HEK293 (cell line): ENCODE measurements around the gene GIGYF1.

Source experiments
- CTCF ChIA-PET: fragments of 350-600 bp; formaldehyde crosslinking; extraction: SDS; loops from one replicate; lab custom pipeline; 2021; ENCODE audit warnings: antibody characterized with exemption; lab: Yijun Ruan, JAX
- POLR2A ChIA-PET: fragments of 300-600 bp; formaldehyde crosslinking; extraction: SDS; loops from one replicate; lab custom pipeline; 2020; ENCODE audit warnings: antibody characterized with exemption, inconsistent platforms; lab: Yijun Ruan, JAX
- H3K27ac ChIP-seq: fragments of 200-500 bp; sonication (Bioruptor generic); 2 replicates; pipeline ENCODE4 v1.5.1; 2014; ENCODE audit warnings: low read depth, low read length, control low read depth, inconsistent platforms; ENCODE audit errors: extremely low read depth
- H3K36me3 ChIP-seq, 2 experiments: fragments of 200-500 bp in 1 of 2; sonication (Bioruptor generic) in 1 of 2; 1 replicate in 1 of 2; 2 replicates in 1 of 2; pipeline ENCODE4 v1.5.1; 2014 to 2017; ENCODE audit warnings: inconsistent platforms in 2 of 2, low read length in 2 of 2; ENCODE audit not compliant: control insufficient read depth in 2 of 2, insufficient read depth in 1 of 2
- H3K4me1 ChIP-seq: fragments of 200-500 bp; sonication (Bioruptor generic); 2 replicates; pipeline ENCODE4 v1.5.1; 2014; ENCODE audit warnings: mild to moderate bottlenecking, low read length, inconsistent platforms; ENCODE audit not compliant: control insufficient read depth, insufficient read depth
- H3K4me3 ChIP-seq: 2 replicates; pipeline ENCODE4 v1.5.1; 2011; ENCODE audit warnings: low read depth, mild to moderate bottlenecking, control low read depth, low read length, moderate library complexity
- H3K9me3 ChIP-seq: fragments of 200-500 bp; sonication (Bioruptor generic); 2 replicates; pipeline ENCODE4 v1.5.1; 2014; ENCODE audit warnings: low read depth, low read length, inconsistent platforms; ENCODE audit not compliant: control insufficient read depth, insufficient read depth
- GLI4 ChIP-seq: fragments of 450-650 bp; formaldehyde crosslinking; IDR thresholded peaks from 2 replicates; pipeline ENCODE4 v1.5.1; 2016; ENCODE audit warnings: missing biosample characterization, missing genetic modification characterization
- GLIS1 ChIP-seq: fragments of 450-650 bp; formaldehyde crosslinking; IDR thresholded peaks from 2 replicates; pipeline ENCODE4 v1.5.1; 2016; ENCODE audit warnings: missing biosample characterization, missing genetic modification characterization
- GLIS2 ChIP-seq: fragments of 450-650 bp; formaldehyde crosslinking; IDR thresholded peaks from 2 replicates; pipeline ENCODE4 v1.5.1; 2016; ENCODE audit warnings: missing biosample characterization, missing genetic modification characterization
- KLF7 ChIP-seq: fragments of 450-650 bp; formaldehyde crosslinking; IDR thresholded peaks from 2 replicates; pipeline ENCODE4 v1.5.1; 2016; ENCODE audit warnings: missing biosample characterization, missing genetic modification characterization, borderline replicate concordance
- PRDM1 ChIP-seq: fragments of 450-650 bp; formaldehyde crosslinking; IDR thresholded peaks from 2 replicates; pipeline ENCODE4; 2016; ENCODE audit warnings: missing biosample characterization, missing genetic modification characterization
- ZFP37 ChIP-seq: fragments of 450-650 bp; formaldehyde crosslinking; IDR thresholded peaks from 2 replicates; pipeline ENCODE4 v1.5.1; 2016; ENCODE audit warnings: missing biosample characterization, missing genetic modification characterization
- ZFP41 ChIP-seq: fragments of 450-650 bp; formaldehyde crosslinking; IDR thresholded peaks from 2 replicates; pipeline ENCODE4 v1.5.1; 2016; ENCODE audit warnings: missing biosample characterization, missing genetic modification characterization, borderline replicate concordance
- ZNF140 ChIP-seq: fragments of 450-650 bp; formaldehyde crosslinking; IDR thresholded peaks from 2 replicates; pipeline ENCODE4 v1.5.1; 2016; ENCODE audit warnings: missing biosample characterization, missing genetic modification characterization
- ZNF19 ChIP-seq: fragments of 450-650 bp; formaldehyde crosslinking; IDR thresholded peaks from 2 replicates; pipeline ENCODE4; 2016; ENCODE audit warnings: missing biosample characterization, missing genetic modification characterization, low read depth
- ZNF23 ChIP-seq: fragments of 450-650 bp; formaldehyde crosslinking; IDR thresholded peaks from 2 replicates; pipeline ENCODE4 v1.5.1; 2016; ENCODE audit warnings: missing biosample characterization, missing genetic modification characterization, borderline replicate concordance
- ZNF266 ChIP-seq: fragments of 450-650 bp; formaldehyde crosslinking; IDR thresholded peaks from 2 replicates; pipeline ENCODE4 v1.5.1; 2016; ENCODE audit warnings: missing biosample characterization, missing genetic modification characterization, low read depth
- ZNF335 ChIP-seq: fragments of 450-650 bp; formaldehyde crosslinking; conservative IDR thresholded peaks from 2 replicates; pipeline ENCODE4 v1.5.1; 2016; ENCODE audit warnings: missing biosample characterization, missing genetic modification characterization
- ZNF394 ChIP-seq: fragments of 450-650 bp; formaldehyde crosslinking; IDR thresholded peaks from 2 replicates; pipeline ENCODE4 v1.5.1; 2016; ENCODE audit warnings: missing biosample characterization, missing genetic modification characterization, mild to moderate bottlenecking, moderate library complexity, borderline replicate concordance
- ZNF404 ChIP-seq: fragments of 450-650 bp; formaldehyde crosslinking; IDR thresholded peaks from 2 replicates; pipeline ENCODE4 v1.5.1; 2017; ENCODE audit warnings: missing biosample characterization, missing genetic modification characterization
- ZNF530 ChIP-seq: fragments of 450-650 bp; formaldehyde crosslinking; IDR thresholded peaks from 2 replicates; pipeline ENCODE4 v1.5.1; 2016; ENCODE audit warnings: low read depth, missing biosample characterization, missing genetic modification characterization
- ZNF558 ChIP-seq: fragments of 450-650 bp; formaldehyde crosslinking; IDR thresholded peaks from 2 replicates; pipeline ENCODE4 v1.5.1; 2016; ENCODE audit warnings: missing biosample characterization, missing genetic modification characterization
- ZNF658 ChIP-seq: fragments of 450-650 bp; formaldehyde crosslinking; IDR thresholded peaks from 2 replicates; pipeline ENCODE4; 2016; ENCODE audit warnings: missing biosample characterization, missing genetic modification characterization
- TF ChIP-seq, protein P1 (sequence below): fragments of 450-650 bp; formaldehyde crosslinking; IDR thresholded peaks from 2 replicates; pipeline ENCODE4 v1.5.1; 2016; ENCODE audit warnings: missing biosample characterization, missing genetic modification characterization
- TF ChIP-seq, protein P2 (sequence below): fragments of 450-650 bp; formaldehyde crosslinking; IDR thresholded peaks from 2 replicates; pipeline ENCODE4 v1.5.0; 2017; ENCODE audit warnings: missing biosample characterization, missing genetic modification characterization, borderline replicate concordance
- TF ChIP-seq, protein P3 (sequence below): fragments of 450-650 bp; formaldehyde crosslinking; IDR thresholded peaks from 2 replicates; pipeline ENCODE4 v1.5.1; 2017; ENCODE audit warnings: missing biosample characterization, missing genetic modification characterization
- TF ChIP-seq, protein P4 (sequence below): fragments of 450-650 bp; formaldehyde crosslinking; IDR thresholded peaks from 2 replicates; pipeline ENCODE4 v1.5.1; 2016; ENCODE audit warnings: missing biosample characterization, missing genetic modification characterization
- TF ChIP-seq, protein P5 (sequence below): fragments of 450-650 bp; formaldehyde crosslinking; IDR thresholded peaks from 2 replicates; pipeline ENCODE4 v1.5.1; 2016; ENCODE audit warnings: missing biosample characterization, missing genetic modification characterization, low read depth
- TF ChIP-seq, protein P6 (sequence below): fragments of 450-650 bp; IDR thresholded peaks from 2 replicates; pipeline ENCODE4 v1.5.1; 2018; ENCODE audit warnings: missing biosample characterization, missing genetic modification characterization

GIGYF1 gene

DNA sequence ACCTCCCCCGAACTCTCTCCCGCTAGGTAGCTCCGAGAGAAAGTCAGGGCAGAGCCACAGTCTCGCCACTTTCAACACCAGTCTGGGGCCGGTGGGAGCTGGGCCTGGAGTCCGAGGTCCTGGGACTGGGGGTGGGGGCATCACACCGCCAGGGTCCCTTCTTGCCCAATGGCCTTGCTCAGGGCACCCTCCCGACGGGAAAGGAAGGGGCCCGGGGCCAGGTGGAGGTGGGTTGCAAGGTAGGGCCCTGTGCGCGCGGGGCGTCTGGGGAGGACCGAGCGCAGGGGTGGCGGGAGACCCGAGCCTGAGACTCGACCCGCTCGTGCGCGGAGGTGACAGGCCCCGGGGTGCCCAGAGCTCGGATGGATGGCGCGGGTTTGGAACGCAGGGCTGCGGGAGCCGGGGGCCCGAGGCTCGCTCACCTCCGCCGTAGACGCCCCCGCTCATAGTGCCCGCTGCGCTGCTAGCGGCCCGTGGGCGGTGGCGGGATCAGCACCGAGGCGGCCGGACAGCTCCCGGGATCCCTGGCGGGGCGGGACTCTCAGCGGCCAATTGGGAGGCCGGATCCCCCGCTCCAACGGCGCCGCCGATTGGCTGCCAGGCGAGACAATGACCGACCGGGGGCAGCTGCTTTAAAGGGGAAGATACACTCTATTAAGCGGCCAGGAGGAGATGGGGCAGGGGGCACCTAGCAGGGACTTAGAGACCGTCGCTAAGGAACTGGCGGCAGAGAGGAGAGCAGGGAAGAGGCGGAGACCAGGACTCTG, 38.0 kb downstream of the GIGYF1 start, which contains the start of gene ACTL6B (continued):
- TF ChIP-seq ZNF558 (tag by site-specific recombination) = no peak
- TF ChIP-seq GLIS2 = peak; percentile 37; the same call in 1 of the 2 replicates
- TF ChIP-seq, protein P1, sequence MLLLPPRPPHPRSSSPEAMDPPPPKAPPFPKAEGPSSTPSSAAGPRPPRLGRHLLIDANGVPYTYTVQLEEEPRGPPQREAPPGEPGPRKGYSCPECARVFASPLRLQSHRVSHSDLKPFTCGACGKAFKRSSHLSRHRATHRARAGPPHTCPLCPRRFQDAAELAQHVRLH (tag by site-specific recombination) = no peak

DNA sequence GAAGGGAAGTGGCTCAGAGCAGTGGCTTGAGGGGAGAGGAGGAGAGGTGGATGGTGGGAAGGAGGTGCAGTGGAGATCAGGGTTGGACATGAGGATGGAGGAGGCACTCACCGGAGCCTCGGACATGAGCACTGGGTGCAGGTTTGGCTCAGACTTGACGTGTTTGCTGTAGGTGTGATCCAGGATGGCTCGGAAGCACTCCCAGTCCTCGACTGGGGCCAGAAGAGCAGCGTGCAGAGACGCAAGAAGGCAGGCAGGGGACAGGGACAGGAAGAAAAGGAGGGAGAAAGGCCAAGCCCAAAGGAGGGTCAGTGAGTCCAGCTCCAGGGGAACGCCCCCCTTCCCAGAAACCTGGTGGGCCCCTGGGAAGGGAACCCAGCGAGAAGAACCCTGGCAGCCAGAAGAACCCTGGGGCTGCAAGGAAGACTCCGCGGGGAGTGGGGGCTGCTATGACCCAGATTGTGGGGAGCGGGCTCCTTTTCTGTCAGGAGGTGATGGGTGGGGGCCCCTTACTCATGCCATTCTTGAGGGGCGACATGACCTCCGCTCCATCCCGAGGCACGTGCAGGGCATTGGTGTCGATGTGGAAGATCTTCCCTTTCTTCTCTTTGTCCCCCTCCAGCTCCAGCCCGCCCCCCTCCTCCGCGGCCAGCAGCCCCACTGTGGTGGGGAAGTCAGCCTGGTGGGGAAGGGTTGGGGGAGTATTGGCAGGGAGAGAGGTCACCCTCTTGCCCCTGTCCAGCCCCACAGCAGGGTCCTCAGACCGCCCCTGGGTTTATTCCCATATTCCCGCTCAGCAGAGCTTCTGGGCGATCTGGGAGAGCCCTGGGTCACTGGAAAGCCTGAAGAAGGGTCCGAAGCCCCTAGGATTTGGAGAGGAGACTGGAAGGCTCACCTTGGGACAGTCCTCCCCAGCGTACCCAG, 38.9 kb downstream of the GIGYF1 start:
- Histone ChIP-seq H3K4me1 (no peaks in the 10 kb centered on the region), H3K4me3 (no peak overlapping the region), H3K27ac (no peak overlapping the region), H3K36me3 (no peaks in the 10 kb centered on the region), H3K9me3 (no peaks in the 10 kb centered on the region)
- TF ChIP-seq ZNF394 = no peak
- no peak for TF ChIP-seq ZNF266 (tag by site-specific recombination)
- TF ChIP-seq GLI4 (tag by site-specific recombination) = no peak
- TF ChIP-seq, protein P2, sequence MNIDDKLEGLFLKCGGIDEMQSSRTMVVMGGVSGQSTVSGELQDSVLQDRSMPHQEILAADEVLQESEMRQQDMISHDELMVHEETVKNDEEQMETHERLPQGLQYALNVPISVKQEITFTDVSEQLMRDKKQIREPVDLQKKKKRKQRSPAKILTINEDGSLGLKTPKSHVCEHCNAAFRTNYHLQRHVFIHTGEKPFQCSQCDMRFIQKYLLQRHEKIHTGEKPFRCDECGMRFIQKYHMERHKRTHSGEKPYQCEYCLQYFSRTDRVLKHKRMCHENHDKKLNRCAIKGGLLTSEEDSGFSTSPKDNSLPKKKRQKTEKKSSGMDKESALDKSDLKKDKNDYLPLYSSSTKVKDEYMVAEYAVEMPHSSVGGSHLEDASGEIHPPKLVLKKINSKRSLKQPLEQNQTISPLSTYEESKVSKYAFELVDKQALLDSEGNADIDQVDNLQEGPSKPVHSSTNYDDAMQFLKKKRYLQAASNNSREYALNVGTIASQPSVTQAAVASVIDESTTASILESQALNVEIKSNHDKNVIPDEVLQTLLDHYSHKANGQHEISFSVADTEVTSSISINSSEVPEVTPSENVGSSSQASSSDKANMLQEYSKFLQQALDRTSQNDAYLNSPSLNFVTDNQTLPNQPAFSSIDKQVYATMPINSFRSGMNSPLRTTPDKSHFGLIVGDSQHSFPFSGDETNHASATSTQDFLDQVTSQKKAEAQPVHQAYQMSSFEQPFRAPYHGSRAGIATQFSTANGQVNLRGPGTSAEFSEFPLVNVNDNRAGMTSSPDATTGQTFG = no peak
- TF ChIP-seq, protein P3, sequence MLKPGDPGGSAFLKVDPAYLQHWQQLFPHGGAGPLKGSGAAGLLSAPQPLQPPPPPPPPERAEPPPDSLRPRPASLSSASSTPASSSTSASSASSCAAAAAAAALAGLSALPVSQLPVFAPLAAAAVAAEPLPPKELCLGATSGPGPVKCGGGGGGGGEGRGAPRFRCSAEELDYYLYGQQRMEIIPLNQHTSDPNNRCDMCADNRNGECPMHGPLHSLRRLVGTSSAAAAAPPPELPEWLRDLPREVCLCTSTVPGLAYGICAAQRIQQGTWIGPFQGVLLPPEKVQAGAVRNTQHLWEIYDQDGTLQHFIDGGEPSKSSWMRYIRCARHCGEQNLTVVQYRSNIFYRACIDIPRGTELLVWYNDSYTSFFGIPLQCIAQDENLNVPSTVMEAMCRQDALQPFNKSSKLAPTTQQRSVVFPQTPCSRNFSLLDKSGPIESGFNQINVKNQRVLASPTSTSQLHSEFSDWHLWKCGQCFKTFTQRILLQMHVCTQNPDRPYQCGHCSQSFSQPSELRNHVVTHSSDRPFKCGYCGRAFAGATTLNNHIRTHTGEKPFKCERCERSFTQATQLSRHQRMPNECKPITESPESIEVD (tag by site-specific recombination) = no peak
- no peak for TF ChIP-seq GLIS1 (tag by site-specific recombination)
- no peak for TF ChIP-seq PRDM1 (tag by site-specific recombination)
- TF ChIP-seq ZNF23 = no peak
- TF ChIP-seq ZNF335 (tag by site-specific recombination) = no peak
- TF ChIP-seq ZFP37 (tag by site-specific recombination) = no peak
- no peak for TF ChIP-seq KLF7
- TF ChIP-seq, protein P4, sequence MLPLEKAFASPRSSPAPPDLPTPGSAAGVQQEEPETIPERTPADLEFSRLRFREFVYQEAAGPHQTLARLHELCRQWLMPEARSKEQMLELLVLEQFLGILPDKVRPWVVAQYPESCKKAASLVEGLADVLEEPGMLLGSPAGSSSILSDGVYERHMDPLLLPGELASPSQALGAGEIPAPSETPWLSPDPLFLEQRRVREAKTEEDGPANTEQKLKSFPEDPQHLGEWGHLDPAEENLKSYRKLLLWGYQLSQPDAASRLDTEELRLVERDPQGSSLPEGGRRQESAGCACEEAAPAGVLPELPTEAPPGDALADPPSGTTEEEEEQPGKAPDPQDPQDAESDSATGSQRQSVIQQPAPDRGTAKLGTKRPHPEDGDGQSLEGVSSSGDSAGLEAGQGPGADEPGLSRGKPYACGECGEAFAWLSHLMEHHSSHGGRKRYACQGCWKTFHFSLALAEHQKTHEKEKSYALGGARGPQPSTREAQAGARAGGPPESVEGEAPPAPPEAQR (tag by site-specific recombination) = no peak
- TF ChIP-seq, protein P5, sequence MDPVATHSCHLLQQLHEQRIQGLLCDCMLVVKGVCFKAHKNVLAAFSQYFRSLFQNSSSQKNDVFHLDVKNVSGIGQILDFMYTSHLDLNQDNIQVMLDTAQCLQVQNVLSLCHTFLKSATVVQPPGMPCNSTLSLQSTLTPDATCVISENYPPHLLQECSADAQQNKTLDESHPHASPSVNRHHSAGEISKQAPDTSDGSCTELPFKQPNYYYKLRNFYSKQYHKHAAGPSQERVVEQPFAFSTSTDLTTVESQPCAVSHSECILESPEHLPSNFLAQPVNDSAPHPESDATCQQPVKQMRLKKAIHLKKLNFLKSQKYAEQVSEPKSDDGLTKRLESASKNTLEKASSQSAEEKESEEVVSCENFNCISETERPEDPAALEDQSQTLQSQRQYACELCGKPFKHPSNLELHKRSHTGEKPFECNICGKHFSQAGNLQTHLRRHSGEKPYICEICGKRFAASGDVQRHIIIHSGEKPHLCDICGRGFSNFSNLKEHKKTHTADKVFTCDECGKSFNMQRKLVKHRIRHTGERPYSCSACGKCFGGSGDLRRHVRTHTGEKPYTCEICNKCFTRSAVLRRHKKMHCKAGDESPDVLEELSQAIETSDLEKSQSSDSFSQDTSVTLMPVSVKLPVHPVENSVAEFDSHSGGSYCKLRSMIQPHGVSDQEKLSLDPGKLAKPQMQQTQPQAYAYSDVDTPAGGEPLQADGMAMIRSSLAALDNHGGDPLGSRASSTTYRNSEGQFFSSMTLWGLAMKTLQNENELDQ (tag by site-specific recombination) = no peak
- TF ChIP-seq ZFP41 = no peak
- no peak for TF ChIP-seq ZNF19 (tag by site-specific recombination)
- no peak for TF ChIP-seq ZNF658 (tag by site-specific recombination)
- TF ChIP-seq ZNF530 (tag by site-specific recombination) = no peak
- no peak for TF ChIP-seq ZNF140 (tag by site-specific recombination)
- TF ChIP-seq, protein P6, sequence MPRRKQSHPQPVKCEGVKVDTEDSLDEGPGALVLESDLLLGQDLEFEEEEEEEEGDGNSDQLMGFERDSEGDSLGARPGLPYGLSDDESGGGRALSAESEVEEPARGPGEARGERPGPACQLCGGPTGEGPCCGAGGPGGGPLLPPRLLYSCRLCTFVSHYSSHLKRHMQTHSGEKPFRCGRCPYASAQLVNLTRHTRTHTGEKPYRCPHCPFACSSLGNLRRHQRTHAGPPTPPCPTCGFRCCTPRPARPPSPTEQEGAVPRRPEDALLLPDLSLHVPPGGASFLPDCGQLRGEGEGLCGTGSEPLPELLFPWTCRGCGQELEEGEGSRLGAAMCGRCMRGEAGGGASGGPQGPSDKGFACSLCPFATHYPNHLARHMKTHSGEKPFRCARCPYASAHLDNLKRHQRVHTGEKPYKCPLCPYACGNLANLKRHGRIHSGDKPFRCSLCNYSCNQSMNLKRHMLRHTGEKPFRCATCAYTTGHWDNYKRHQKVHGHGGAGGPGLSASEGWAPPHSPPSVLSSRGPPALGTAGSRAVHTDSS (tag by site-specific recombination) = no peak
- TF ChIP-seq ZNF404 (tag by site-specific recombination) = no peak
- CTCF ChIA-PET = interaction anchor here (1.4 kb wide), 1 partner anchor 21 kb away, joined by 4 read pairs; no protein-coding TSS in a partner anchor
- POLR2A ChIA-PET = no interaction called here
